Measurements from ENCODE around the gene OR56A1.

The OR56A1 gene

GRCh38 chr11:5989203-5989602, 41.4 kb downstream of the OR56A1 start:
- DNase-seq (ENCODE audit: low read depth in 2 of 2), result no peak

GRCh38 chr11:5986885-5987284, 43.7 kb downstream of the OR56A1 start, which contains the start of gene OR52L1:
Gene OR52L1 (minus strand): TSS chr11:5986985. CDS start chr11:5986930, 55 bp downstream.
- no peak for DNase-seq (ENCODE audit: low read depth in 2 of 2)

- no peak for DNase-seq (ENCODE audit: low read depth in 2 of 2)
Measured at GRCh38 chr11:5983443-5983842, 47.1 kb downstream of the OR56A1 start.

- no peak for DNase-seq (ENCODE audit: low read depth in 2 of 2)
Measured at GRCh38 chr11:5973530-5973929, 57.0 kb downstream of the OR56A1 start.

Data from stimulated activated CD4-positive, alpha-beta T cell treated with anti-CD3 and anti-CD28 coated beads, Interleukin-15, amount 100 ng/mL, for 48 hours (primary cell).